ENCODE measurements around the gene MCTP1.

MCTP1 gene

GRCh38 chr5:95124101-95124500 lies 160.8 kb downstream of the MCTP1 start:
- no peak for TF ChIP-seq CTCF (IDR thresholded peaks at IDR 0.05; ENCODE audit: low read depth, low read length)
- no peak for DNase-seq (ENCODE audit: extremely low read depth, low read depth)

GRCh38 chr5:95114902-95115301 lies 170.0 kb downstream of the MCTP1 start:
- no peak for TF ChIP-seq CTCF (IDR thresholded peaks at IDR 0.05; ENCODE audit: low read depth, low read length)
- no peak for DNase-seq (ENCODE audit: extremely low read depth, low read depth)

- no peak for TF ChIP-seq CTCF (IDR thresholded peaks at IDR 0.05; ENCODE audit: low read depth, low read length)
- DNase-seq (ENCODE audit: extremely low read depth, low read depth): no peak
These were observed 170.6 kb downstream of the MCTP1 start for GRCh38 chr5:95114305-95114704.

- no peak for DNase-seq (ENCODE audit: extremely low read depth, low read depth)
These were observed 171.4 kb downstream of the MCTP1 start for GRCh38 chr5:95113489-95113888.

GRCh38 chr5:95111141-95111540 lies 173.8 kb downstream of the MCTP1 start:
- DNase-seq (ENCODE audit: extremely low read depth, low read depth): no peak
- TF ChIP-seq CTCF (IDR thresholded peaks at IDR 0.05; ENCODE audit: low read depth, low read length): no peak

More at GRCh38 chr5:95113489-95113888, 171.4 kb downstream of the MCTP1 start:
- no peak for TF ChIP-seq CTCF (IDR thresholded peaks at IDR 0.05; ENCODE audit: low read depth, low read length)

- DNase-seq (ENCODE audit: extremely low read depth, low read depth): no peak
- no peak for TF ChIP-seq CTCF (IDR thresholded peaks at IDR 0.05; ENCODE audit: low read depth, low read length)
These were observed 174.8 kb downstream of the MCTP1 start for GRCh38 chr5:95110118-95110517.

GRCh38 chr5:95107138-95107537 lies 177.8 kb downstream of the MCTP1 start:
- DNase-seq (ENCODE audit: extremely low read depth, low read depth): no peak
- no peak for TF ChIP-seq CTCF (IDR thresholded peaks at IDR 0.05; ENCODE audit: low read depth, low read length)
